Chondrocyte (in vitro differentiated cells): ENCODE data around the gene GPLD1. TPM values are rescaled to one million over a fixed set of nuclear protein-coding genes. Genes with fewer than 3 reads are reported as not detected.

Experiments used
- DNase-seq: peaks from one replicate; pipeline ENCODE4 v3.0.0; 2021; ENCODE audit warnings: mixed read lengths, low spot score
- H3K27ac Mint-ChIP-seq: one replicate; pipeline ENCODE4 v1.8.0; 2021; ENCODE audit warnings: mild to moderate bottlenecking, moderate library complexity, mixed read lengths; ENCODE audit not compliant: unreplicated experiment
- H3K27me3 Mint-ChIP-seq: 2 replicates; pipeline ENCODE4 v1.8.0; 2021; ENCODE audit warnings: low read depth, mixed read lengths
- H3K36me3 Mint-ChIP-seq: 2 replicates; pipeline ENCODE4 v1.8.0; 2021; ENCODE audit warnings: low read depth, mixed read lengths
- H3K4me1 Mint-ChIP-seq: 2 replicates; pipeline ENCODE4 v1.8.0; 2021; ENCODE audit warnings: low read depth, mild to moderate bottlenecking, mixed read lengths
- H3K4me3 Mint-ChIP-seq: one replicate; pipeline ENCODE4 v1.8.0; 2021; ENCODE audit warnings: mild to moderate bottlenecking, moderate library complexity, mixed read lengths; ENCODE audit not compliant: unreplicated experiment
- H3K9me3 Mint-ChIP-seq: 2 replicates; pipeline ENCODE4 v1.8.0; 2021; ENCODE audit warnings: low read depth, mixed read lengths
- CTCF ChIP-seq: fragments of 200-600 bp; sonication (generic); IDR thresholded peaks from 2 replicates; pipeline ENCODE4 v1.5.0; 2021; ENCODE audit warnings: antibody characterized with exemption, mild to moderate bottlenecking, moderate library complexity
- total RNA-seq: library from RNA; stranded (reverse); gene quantifications from 3 replicates; pipeline ENCODE4 v1.2.1, GENCODE V29; 2021

The GPLD1 gene
- total RNA-seq, 1 donor from 2014 or later = 4.2 TPM

GRCh38 chr6:24455061-24455460 lies 34.3 kb downstream of the GPLD1 start:
- Mint-ChIP-seq H3K9me3 (no peaks in the 10 kb centered on the region), H3K4me3 (no peak overlapping the region), H3K27ac (no peak overlapping the region), H3K27me3 (no peaks in the 10 kb centered on the region), H3K36me3 (no peaks in the 10 kb centered on the region), H3K4me1 (no peaks in the 10 kb centered on the region)
- no peak for TF ChIP-seq CTCF
- no peak for DNase-seq

GRCh38 chr6:24454452-24454851 lies 34.9 kb downstream of the GPLD1 start:
- Mint-ChIP-seq H3K9me3 (no peaks in the 10 kb centered on the region), H3K27ac (no peak overlapping the region), H3K4me1 (no peaks in the 10 kb centered on the region), H3K36me3 (no peaks in the 10 kb centered on the region), H3K4me3 (no peak overlapping the region), H3K27me3 (no peaks in the 10 kb centered on the region)
- DNase-seq = no peak
- TF ChIP-seq CTCF = no peak

GRCh38 chr6:24453921-24454320 lies 35.5 kb downstream of the GPLD1 start:
- Mint-ChIP-seq H3K27ac (no peak overlapping the region), H3K4me1 (no peaks in the 10 kb centered on the region)

GRCh38 chr6:24451581-24452388 lies 37.6 kb downstream of the GPLD1 start:
- TF ChIP-seq CTCF = no peak
- Mint-ChIP-seq H3K36me3 (no peaks in the 10 kb centered on the region), H3K27me3 (no peaks in the 10 kb centered on the region), H3K4me1 (no peaks in the 10 kb centered on the region), H3K27ac (no peak overlapping the region), H3K9me3 (no peaks in the 10 kb centered on the region), H3K4me3 (no peak overlapping the region)
- no peak for DNase-seq

More at GRCh38 chr6:24453921-24454320, 35.5 kb downstream of the GPLD1 start:
- no peak overlapping the region for H3K4me3 Mint-ChIP-seq
- no peaks in the 10 kb centered on the region for H3K9me3 Mint-ChIP-seq
- no peak for DNase-seq
- no peak for TF ChIP-seq CTCF
- H3K27me3 Mint-ChIP-seq = no peaks in the 10 kb centered on the region
- H3K36me3 Mint-ChIP-seq = no peaks in the 10 kb centered on the region

- H3K4me1 Mint-ChIP-seq = no peaks in the 10 kb centered on the region
- no peak for DNase-seq
- H3K27ac Mint-ChIP-seq = no peak overlapping the region
- H3K4me3 Mint-ChIP-seq = no peak overlapping the region
- no peak for TF ChIP-seq CTCF
- H3K36me3 Mint-ChIP-seq = no peaks in the 10 kb centered on the region
- no peaks in the 10 kb centered on the region for H3K27me3 Mint-ChIP-seq
- no peaks in the 10 kb centered on the region for H3K9me3 Mint-ChIP-seq
Measured at GRCh38 chr6:24448828-24449525, 40.4 kb downstream of the GPLD1 start.
